ENCODE data around the gene VASH1.
"Not testable (repeated sequence)": the region's sequence is repeated elsewhere in the genome, so short reads cannot be mapped to it uniquely, and the experiment has no call there.

The VASH1 gene

GRCh38 chr14:76721506-76721905, 39.8 kb upstream of the VASH1 start:
- not testable (repeated sequence) for H3K9me3 ChIP-seq (ENCODE audit: control insufficient read depth in 2 of 2, low read length in 2 of 2); H3K4me1 ChIP-seq (ENCODE audit: control insufficient read depth, insufficient read depth, low read length); H3K36me3 ChIP-seq (ENCODE audit: control insufficient read depth in 2 of 2, insufficient read depth in 2 of 2, low read length in 2 of 2); H3K27ac ChIP-seq (ENCODE audit: low read length); H3K9ac ChIP-seq (ENCODE audit: low read length in 2 of 2); H3K27me3 ChIP-seq (ENCODE audit: control insufficient read depth in 1 of 2, insufficient read depth in 2 of 2, low read length in 2 of 2); H3K4me3 ChIP-seq (ENCODE audit: low read length in 2 of 2)

DNA sequence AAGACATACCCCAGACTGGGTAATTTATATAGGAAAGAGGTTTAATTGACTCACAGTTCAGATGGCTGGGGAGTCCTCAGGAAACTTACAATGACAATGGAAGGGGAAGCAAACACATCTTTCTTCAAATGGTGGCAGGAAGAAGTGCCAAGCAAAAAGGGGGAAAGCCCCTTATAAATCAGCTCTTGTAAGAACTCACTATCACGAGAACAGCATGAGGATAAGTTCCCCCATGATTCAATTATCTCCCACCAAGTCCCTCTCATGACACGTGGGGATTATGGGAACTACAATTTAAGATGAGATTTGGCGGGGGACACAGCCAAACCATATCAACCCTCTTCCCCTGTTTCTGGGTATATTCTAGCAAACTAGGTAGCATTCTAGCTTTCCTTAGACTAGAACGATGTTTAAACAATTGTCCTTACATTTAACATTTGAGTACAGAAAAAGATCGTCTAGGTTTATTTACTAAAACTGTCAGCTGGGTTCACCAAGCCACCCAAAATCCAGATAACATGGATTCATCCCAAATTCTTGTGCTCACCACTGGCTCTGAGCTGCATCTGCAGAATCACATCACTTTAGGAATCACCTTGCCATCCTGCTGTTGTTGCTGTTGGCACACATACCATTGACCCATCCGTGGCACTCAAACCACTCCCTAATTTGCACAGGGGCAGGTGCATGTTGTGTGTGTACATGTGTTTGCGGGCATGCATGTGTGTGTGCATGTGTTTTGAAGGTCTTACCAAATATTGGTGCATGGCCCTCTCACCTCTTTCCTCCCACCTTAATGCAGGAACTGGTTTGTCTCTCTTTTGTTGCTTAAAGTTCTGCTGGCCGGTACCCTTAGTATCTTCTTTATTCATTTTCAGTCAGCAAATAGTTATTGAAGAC, 36.4 kb upstream of the VASH1 start:
- Histone ChIP-seq H3K27me3 (ENCODE audit: control insufficient read depth in 1 of 2, insufficient read depth in 2 of 2, low read length in 2 of 2) (peaks cover 0 to 2% of the 10 kb centered on the region in 2 donors), H3K4me1 (ENCODE audit: control insufficient read depth, insufficient read depth, low read length) (peaks cover 2% of the 10 kb centered on the region), H3K36me3 (ENCODE audit: control insufficient read depth in 2 of 2, insufficient read depth in 2 of 2, low read length in 2 of 2) (no peaks in the 10 kb centered on the region)

GRCh38 chr14:76726551-76726970, 34.7 kb upstream of the VASH1 start:
- no peaks in the 10 kb centered on the region for H3K4me1 ChIP-seq (ENCODE audit: control insufficient read depth, insufficient read depth, low read length)
- H3K36me3 ChIP-seq (ENCODE audit: control insufficient read depth in 2 of 2, insufficient read depth in 2 of 2, low read length in 2 of 2): no peaks in the 10 kb centered on the region
- H3K27me3 ChIP-seq (ENCODE audit: control insufficient read depth in 1 of 2, insufficient read depth in 2 of 2, low read length in 2 of 2): peaks cover 0 to 2% of the 10 kb centered on the region in 2 donors
- H3K27ac ChIP-seq (ENCODE audit: low read length): no peak overlapping the region
- no peak overlapping the region for H3K9ac ChIP-seq (ENCODE audit: low read length in 2 of 2)
- H3K9me3 ChIP-seq (ENCODE audit: control insufficient read depth in 2 of 2, low read length in 2 of 2): peaks cover 0 to 3% of the 10 kb centered on the region in 2 donors
- H3K4me3 ChIP-seq (ENCODE audit: low read length in 2 of 2): no peak overlapping the region

More for the DNA sequence above, 36.4 kb upstream of the VASH1 start:
- Histone ChIP-seq H3K9ac (ENCODE audit: low read length in 2 of 2) (no peak overlapping the region), H3K4me3 (ENCODE audit: low read length in 2 of 2) (no peak overlapping the region), H3K27ac (ENCODE audit: low read length) (no peak overlapping the region), H3K9me3 (ENCODE audit: control insufficient read depth in 2 of 2, low read length in 2 of 2) (peaks cover 0 to 3% of the 10 kb centered on the region in 2 donors)

GRCh38 chr14:76727384-76727783, 33.9 kb upstream of the VASH1 start:
- Histone ChIP-seq H3K4me3 (ENCODE audit: low read length in 2 of 2) (no peak overlapping the region), H3K27me3 (ENCODE audit: control insufficient read depth in 1 of 2, insufficient read depth in 2 of 2, low read length in 2 of 2) (peaks cover 0 to 2% of the 10 kb centered on the region in 2 donors), H3K4me1 (ENCODE audit: control insufficient read depth, insufficient read depth, low read length) (no peaks in the 10 kb centered on the region), H3K9me3 (ENCODE audit: control insufficient read depth in 2 of 2, low read length in 2 of 2) (peaks cover 0 to 3% of the 10 kb centered on the region in 2 donors), H3K27ac (ENCODE audit: low read length) (no peak overlapping the region), H3K36me3 (ENCODE audit: control insufficient read depth in 2 of 2, insufficient read depth in 2 of 2, low read length in 2 of 2) (no peaks in the 10 kb centered on the region), H3K9ac (ENCODE audit: low read length in 2 of 2) (no peak overlapping the region)

DNA sequence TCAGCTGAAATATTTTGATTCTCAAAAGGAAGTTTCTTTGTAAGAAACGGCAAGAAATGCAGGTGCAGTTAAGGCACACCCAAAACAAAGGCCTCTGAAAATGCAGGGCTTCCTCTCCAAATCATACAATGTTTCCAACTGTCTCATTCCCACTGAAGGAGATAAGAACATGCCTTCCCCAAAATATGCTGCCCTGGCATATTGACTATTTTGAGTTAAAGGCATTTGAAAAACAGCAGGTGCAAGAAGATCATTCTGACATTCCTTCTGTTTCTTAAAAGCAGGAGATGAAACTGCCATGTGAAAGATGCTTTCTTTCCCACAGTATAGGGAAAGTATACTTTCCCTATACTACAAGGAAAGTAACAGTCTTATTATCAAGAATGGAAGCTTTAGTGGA, 33.4 kb upstream of the VASH1 start:
- no peaks in the 10 kb centered on the region for H3K36me3 ChIP-seq (ENCODE audit: control insufficient read depth in 2 of 2, insufficient read depth in 2 of 2, low read length in 2 of 2)
- no peaks in the 10 kb centered on the region for H3K4me1 ChIP-seq (ENCODE audit: control insufficient read depth, insufficient read depth, low read length)
- H3K9ac ChIP-seq (ENCODE audit: low read length in 2 of 2): no peak overlapping the region
- H3K4me3 ChIP-seq (ENCODE audit: low read length in 2 of 2): no peak overlapping the region
- H3K27me3 ChIP-seq (ENCODE audit: control insufficient read depth in 1 of 2, insufficient read depth in 2 of 2, low read length in 2 of 2): peaks cover 0 to 2% of the 10 kb centered on the region in 2 donors
- H3K27ac ChIP-seq (ENCODE audit: low read length): no peak overlapping the region
- H3K9me3 ChIP-seq (ENCODE audit: control insufficient read depth in 2 of 2, low read length in 2 of 2): peaks cover 0 to 3% of the 10 kb centered on the region in 2 donors

GRCh38 chr14:76729258-76729657, 32.0 kb upstream of the VASH1 start:
- Histone ChIP-seq H3K4me1 (ENCODE audit: control insufficient read depth, insufficient read depth, low read length) (no peaks in the 10 kb centered on the region), H3K4me3 (ENCODE audit: low read length in 2 of 2) (no peak overlapping the region), H3K9me3 (ENCODE audit: control insufficient read depth in 2 of 2, low read length in 2 of 2) (peaks cover 0 to 3% of the 10 kb centered on the region in 2 donors), H3K36me3 (ENCODE audit: control insufficient read depth in 2 of 2, insufficient read depth in 2 of 2, low read length in 2 of 2) (no peaks in the 10 kb centered on the region), H3K9ac (ENCODE audit: low read length in 2 of 2) (no peak overlapping the region), H3K27ac (ENCODE audit: low read length) (no peak overlapping the region), H3K27me3 (ENCODE audit: control insufficient read depth in 1 of 2, insufficient read depth in 2 of 2, low read length in 2 of 2) (peaks cover 0 to 2% of the 10 kb centered on the region in 2 donors)

DNA sequence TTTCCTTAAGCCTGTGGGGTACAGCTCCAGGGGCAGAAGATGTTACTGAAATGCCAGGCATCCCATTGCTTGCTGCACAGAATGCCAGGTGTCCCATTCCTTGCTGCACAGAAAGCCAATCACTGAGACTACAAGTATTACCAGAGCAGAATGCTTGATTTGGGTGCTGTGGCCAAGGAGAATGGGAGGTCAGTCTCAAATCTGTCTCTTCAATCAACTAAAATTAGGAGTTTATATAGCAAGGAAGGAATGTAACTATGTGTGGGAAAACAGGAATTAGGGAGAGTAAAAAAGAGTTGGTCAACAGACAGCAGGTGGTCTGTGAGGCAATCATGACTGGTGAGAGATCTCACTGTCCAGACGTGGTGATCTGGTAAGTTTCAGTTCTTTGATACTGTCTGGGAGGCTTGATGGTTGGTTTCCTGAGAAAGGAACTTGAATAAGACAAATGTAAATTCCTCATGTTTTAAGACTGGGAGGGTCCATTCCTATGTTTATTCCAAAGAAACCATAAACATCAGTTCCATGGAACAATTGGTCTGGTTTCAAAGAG, 31.2 kb upstream of the VASH1 start:
- H3K27ac ChIP-seq (ENCODE audit: low read length): no peak overlapping the region
- H3K27me3 ChIP-seq (ENCODE audit: control insufficient read depth in 1 of 2, insufficient read depth in 2 of 2, low read length in 2 of 2): peaks cover 0 to under 1% of the 10 kb centered on the region in 2 donors
- no peak overlapping the region for H3K4me3 ChIP-seq (ENCODE audit: low read length in 2 of 2)
- no peaks in the 10 kb centered on the region for H3K36me3 ChIP-seq (ENCODE audit: control insufficient read depth in 2 of 2, insufficient read depth in 2 of 2, low read length in 2 of 2)
- no peak overlapping the region for H3K9ac ChIP-seq (ENCODE audit: low read length in 2 of 2)
- peaks cover 0 to 3% of the 10 kb centered on the region in 2 donors for H3K9me3 ChIP-seq (ENCODE audit: control insufficient read depth in 2 of 2, low read length in 2 of 2)
- no peaks in the 10 kb centered on the region for H3K4me1 ChIP-seq (ENCODE audit: control insufficient read depth, insufficient read depth, low read length)

GRCh38 chr14:76734501-76734900, 26.8 kb upstream of the VASH1 start:
- H3K4me3 ChIP-seq (ENCODE audit: low read length in 2 of 2): not testable (repeated sequence)

DNA sequence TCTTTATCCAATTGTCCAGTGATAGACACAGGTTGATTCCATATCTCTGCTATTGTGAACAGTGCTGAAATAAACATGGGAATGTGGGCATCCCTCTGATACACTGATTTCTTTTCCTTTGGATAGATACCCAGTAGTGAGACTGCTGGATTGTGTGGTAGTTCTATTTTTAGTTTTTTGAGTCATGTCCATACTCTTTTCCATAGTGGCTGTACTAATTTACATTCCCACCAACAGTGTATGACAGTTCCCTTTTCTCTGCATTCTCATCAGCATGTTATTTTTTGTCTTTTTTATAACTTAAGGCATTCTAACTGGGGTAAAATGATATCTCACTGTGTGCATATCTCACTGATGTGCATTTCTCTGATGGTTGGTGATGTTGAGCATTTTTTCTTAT, 24.8 kb upstream of the VASH1 start:
- Histone ChIP-seq H3K27me3 (ENCODE audit: control insufficient read depth in 1 of 2, insufficient read depth in 2 of 2, low read length in 2 of 2) (no peaks in the 10 kb centered on the region), H3K36me3 (ENCODE audit: control insufficient read depth in 2 of 2, insufficient read depth in 2 of 2, low read length in 2 of 2) (no peaks in the 10 kb centered on the region), H3K9ac (ENCODE audit: low read length in 2 of 2) (no peak overlapping the region), H3K27ac (ENCODE audit: low read length) (no peak overlapping the region), H3K4me3 (ENCODE audit: low read length in 2 of 2) (no peak overlapping the region), H3K9me3 (ENCODE audit: control insufficient read depth in 2 of 2, low read length in 2 of 2) (peaks cover 0 to 4% of the 10 kb centered on the region in 2 donors), H3K4me1 (ENCODE audit: control insufficient read depth, insufficient read depth, low read length) (no peaks in the 10 kb centered on the region)

More at GRCh38 chr14:76734501-76734900, 26.8 kb upstream of the VASH1 start:
- not testable (repeated sequence) for H3K27ac ChIP-seq (ENCODE audit: low read length); H3K27me3 ChIP-seq (ENCODE audit: control insufficient read depth in 1 of 2, insufficient read depth in 2 of 2, low read length in 2 of 2); H3K9me3 ChIP-seq (ENCODE audit: control insufficient read depth in 2 of 2, low read length in 2 of 2); H3K9ac ChIP-seq (ENCODE audit: low read length in 2 of 2); H3K36me3 ChIP-seq (ENCODE audit: control insufficient read depth in 2 of 2, insufficient read depth in 2 of 2, low read length in 2 of 2); H3K4me1 ChIP-seq (ENCODE audit: control insufficient read depth, insufficient read depth, low read length)

- H3K9ac ChIP-seq (ENCODE audit: low read length in 2 of 2): no peak overlapping the region
- no peaks in the 10 kb centered on the region for H3K4me1 ChIP-seq (ENCODE audit: control insufficient read depth, insufficient read depth, low read length)
- H3K27ac ChIP-seq (ENCODE audit: low read length): no peak overlapping the region
- H3K9me3 ChIP-seq (ENCODE audit: control insufficient read depth in 2 of 2, low read length in 2 of 2): peaks cover 0 to 4% of the 10 kb centered on the region in 2 donors
- no peaks in the 10 kb centered on the region for H3K36me3 ChIP-seq (ENCODE audit: control insufficient read depth in 2 of 2, insufficient read depth in 2 of 2, low read length in 2 of 2)
- H3K27me3 ChIP-seq (ENCODE audit: control insufficient read depth in 1 of 2, insufficient read depth in 2 of 2, low read length in 2 of 2): no peaks in the 10 kb centered on the region
- no peak overlapping the region for H3K4me3 ChIP-seq (ENCODE audit: low read length in 2 of 2)
These were observed 20.2 kb upstream of the VASH1 start for GRCh38 chr14:76741074-76741473.

- Histone ChIP-seq H3K36me3 (ENCODE audit: control insufficient read depth in 2 of 2, insufficient read depth in 2 of 2, low read length in 2 of 2) (no peaks in the 10 kb centered on the region), H3K9me3 (ENCODE audit: control insufficient read depth in 2 of 2, low read length in 2 of 2) (peaks cover 0 to 4% of the 10 kb centered on the region in 2 donors)
These were observed 19.1 kb upstream of the VASH1 start for GRCh38 chr14:76742185-76742584.

More at GRCh38 chr14:76742185-76742584, 19.1 kb upstream of the VASH1 start:
- no peak overlapping the region for H3K27ac ChIP-seq (ENCODE audit: low read length)
- H3K27me3 ChIP-seq (ENCODE audit: control insufficient read depth in 1 of 2, insufficient read depth in 2 of 2, low read length in 2 of 2): no peaks in the 10 kb centered on the region
- no peak overlapping the region for H3K4me3 ChIP-seq (ENCODE audit: low read length in 2 of 2)
- no peaks in the 10 kb centered on the region for H3K4me1 ChIP-seq (ENCODE audit: control insufficient read depth, insufficient read depth, low read length)
- no peak overlapping the region for H3K9ac ChIP-seq (ENCODE audit: low read length in 2 of 2)

Data from stomach smooth muscle (tissue), 2 donors.